IPS-15b (cell line): Measurements from ENCODE around the gene KCNJ6.
"Not testable (repeated sequence)": the region's sequence is repeated elsewhere in the genome, so short reads cannot be mapped to it uniquely, and the experiment has no call there.

Experiments used
- H3K27me3 ChIP-seq: one replicate; pipeline ENCODE4 v1.6.1; 2013; ENCODE audit warnings: low read length; ENCODE audit not compliant: control insufficient read depth, insufficient read depth
- H3K36me3 ChIP-seq: one replicate; pipeline ENCODE4 v1.6.1; 2013; ENCODE audit warnings: low read length; ENCODE audit not compliant: control insufficient read depth, insufficient read depth
- H3K4me1 ChIP-seq: one replicate; pipeline ENCODE4 v1.6.1; 2013; ENCODE audit warnings: mild to moderate bottlenecking, low read length; ENCODE audit not compliant: control insufficient read depth, insufficient read depth
- H3K4me3 ChIP-seq: one replicate; pipeline ENCODE4 v1.5.1; 2013; ENCODE audit warnings: low read depth, low read length
- H3K9ac ChIP-seq: one replicate; pipeline ENCODE4 v1.6.1; 2013; ENCODE audit warnings: low read depth, mild to moderate bottlenecking, low read length
- H3K9me3 ChIP-seq: one replicate; pipeline ENCODE4 v1.6.1; 2013; ENCODE audit warnings: mild to moderate bottlenecking, low read length; ENCODE audit not compliant: control insufficient read depth, insufficient read depth

KCNJ6 gene

GRCh38 chr21:37763298-37763697, 153.0 kb downstream of the KCNJ6 start:
- Histone ChIP-seq H3K4me1 (no peaks in the 10 kb centered on the region), H3K9me3 (no peaks in the 10 kb centered on the region), H3K36me3 (no peaks in the 10 kb centered on the region), H3K4me3 (no peak overlapping the region), H3K27me3 (no peaks in the 10 kb centered on the region), H3K9ac (no peak overlapping the region)

GRCh38 chr21:37762606-37763005, 153.7 kb downstream of the KCNJ6 start:
- Histone ChIP-seq H3K36me3 (no peaks in the 10 kb centered on the region), H3K9me3 (no peaks in the 10 kb centered on the region), H3K4me1 (no peaks in the 10 kb centered on the region), H3K9ac (no peak overlapping the region), H3K27me3 (no peaks in the 10 kb centered on the region), H3K4me3 (no peak overlapping the region)

GRCh38 chr21:37761406-37761805, 154.9 kb downstream of the KCNJ6 start:
- H3K9ac ChIP-seq, H3K9me3 ChIP-seq, H3K36me3 ChIP-seq, H3K4me3 ChIP-seq, H3K27me3 ChIP-seq, H3K4me1 ChIP-seq: not testable (repeated sequence)

- H3K36me3 ChIP-seq: no peaks in the 10 kb centered on the region
- H3K9me3 ChIP-seq: no peaks in the 10 kb centered on the region
- H3K4me1 ChIP-seq: no peaks in the 10 kb centered on the region
- no peak overlapping the region for H3K9ac ChIP-seq
- no peaks in the 10 kb centered on the region for H3K27me3 ChIP-seq
- H3K4me3 ChIP-seq: no peak overlapping the region
Observed at GRCh38 chr21:37759777-37760176, 156.5 kb downstream of the KCNJ6 start.

- Histone ChIP-seq H3K4me3 (no peak overlapping the region), H3K9ac (no peak overlapping the region), H3K4me1 (no peaks in the 10 kb centered on the region), H3K36me3 (no peaks in the 10 kb centered on the region), H3K9me3 (no peaks in the 10 kb centered on the region), H3K27me3 (no peaks in the 10 kb centered on the region)
Observed at GRCh38 chr21:37758982-37759381, 157.3 kb downstream of the KCNJ6 start.

GRCh38 chr21:37757606-37758376, 158.5 kb downstream of the KCNJ6 start:
- H3K36me3 ChIP-seq: no peaks in the 10 kb centered on the region
- no peak overlapping the region for H3K4me3 ChIP-seq
- H3K27me3 ChIP-seq: no peaks in the 10 kb centered on the region
- H3K9me3 ChIP-seq: no peaks in the 10 kb centered on the region
- no peak overlapping the region for H3K9ac ChIP-seq
- no peaks in the 10 kb centered on the region for H3K4me1 ChIP-seq

GRCh38 chr21:37753122-37753599, 163.1 kb downstream of the KCNJ6 start:
- Histone ChIP-seq H3K9ac (no peak overlapping the region), H3K9me3 (no peaks in the 10 kb centered on the region), H3K4me3 (no peak overlapping the region), H3K4me1 (no peaks in the 10 kb centered on the region), H3K27me3 (no peaks in the 10 kb centered on the region), H3K36me3 (no peaks in the 10 kb centered on the region)

GRCh38 chr21:37751268-37751975, 164.8 kb downstream of the KCNJ6 start:
- H3K9ac ChIP-seq: no peak overlapping the region
- H3K9me3 ChIP-seq: no peaks in the 10 kb centered on the region
- H3K36me3 ChIP-seq: no peaks in the 10 kb centered on the region
- H3K4me1 ChIP-seq: no peaks in the 10 kb centered on the region
- H3K27me3 ChIP-seq: no peaks in the 10 kb centered on the region
- no peak overlapping the region for H3K4me3 ChIP-seq

- Histone ChIP-seq H3K4me1 (no peaks in the 10 kb centered on the region), H3K9me3 (no peaks in the 10 kb centered on the region), H3K36me3 (no peaks in the 10 kb centered on the region), H3K9ac (no peak overlapping the region), H3K4me3 (no peak overlapping the region), H3K27me3 (no peaks in the 10 kb centered on the region)
Observed at GRCh38 chr21:37749132-37749531, 167.1 kb downstream of the KCNJ6 start.

GRCh38 chr21:37748351-37748750, 167.9 kb downstream of the KCNJ6 start:
- no peaks in the 10 kb centered on the region for H3K36me3 ChIP-seq
- H3K9me3 ChIP-seq: no peaks in the 10 kb centered on the region
- H3K4me3 ChIP-seq: no peak overlapping the region
- no peak overlapping the region for H3K9ac ChIP-seq
- no peaks in the 10 kb centered on the region for H3K4me1 ChIP-seq
- no peaks in the 10 kb centered on the region for H3K27me3 ChIP-seq

GRCh38 chr21:37746849-37747248, 169.4 kb downstream of the KCNJ6 start:
- H3K36me3 ChIP-seq: no peaks in the 10 kb centered on the region
- H3K9me3 ChIP-seq: no peaks in the 10 kb centered on the region
- no peaks in the 10 kb centered on the region for H3K27me3 ChIP-seq
- H3K9ac ChIP-seq: no peak overlapping the region
- H3K4me1 ChIP-seq: no peaks in the 10 kb centered on the region
- H3K4me3 ChIP-seq: no peak overlapping the region

- Histone ChIP-seq H3K9ac (no peak overlapping the region), H3K4me1 (no peaks in the 10 kb centered on the region), H3K4me3 (no peak overlapping the region), H3K9me3 (no peaks in the 10 kb centered on the region), H3K27me3 (no peaks in the 10 kb centered on the region), H3K36me3 (no peaks in the 10 kb centered on the region)
Observed at GRCh38 chr21:37744551-37744950, 171.7 kb downstream of the KCNJ6 start.
